OCI-LY7 (cell line): Measurements from ENCODE around the gene PHACTR2.

Experiments used
- CTCF ChIP-seq: fragments of 200-600 bp; sonication (generic); conservative IDR thresholded peaks from 2 replicates; pipeline ENCODE4 v1.5.1; 2014; ENCODE audit warnings: mild to moderate bottlenecking, antibody characterized with exemption, low read length, moderate library complexity, mixed read lengths
- EZH2phosphoT487 ChIP-seq: fragments of 200-600 bp; sonication (generic); IDR thresholded peaks from 2 replicates; pipeline ENCODE4 v1.6.1; 2018; ENCODE audit warnings: low read depth, borderline replicate concordance, mild to moderate bottlenecking, mixed run types, antibody characterized with exemption, low read length, moderate library complexity, mixed read lengths

- TF ChIP-seq CTCF, result no peak
- TF ChIP-seq EZH2phosphoT487, result no peak
Observed at GRCh38 chr6:143811501-143812157, 133.9 kb downstream of the PHACTR2 start.
